SK-N-SH treated with all-trans-retinoic acid at 6 μM for 48 hours (cell line): ENCODE measurements around the gene CCDC14.

Source experiments
- ATAC-seq: fragments of 200-7000 bp; cut with Tn5 transposase; 3 replicates; pipeline ENCODE4 v1.9.1; 2020; ENCODE audit warnings: mild to moderate bottlenecking, moderate library complexity
- ARNTL ChIP-seq: fragments of 450-650 bp; formaldehyde crosslinking; IDR thresholded peaks from 2 replicates; pipeline ENCODE4 v1.5.0; 2020; ENCODE audit warnings: low read depth, mild to moderate bottlenecking, moderate library complexity, borderline replicate concordance
- BACH2 ChIP-seq: fragments of 250-450 bp; sonication (Bioruptor Pico); IDR thresholded peaks from 2 replicates; pipeline ENCODE4 v1.9.0; 2021; ENCODE audit warnings: mild to moderate bottlenecking, borderline replicate concordance
- CSDC2 ChIP-seq: fragments of 250-450 bp; sonication (Bioruptor Pico); IDR thresholded peaks from 2 replicates; pipeline ENCODE4 v1.5.0; 2020; ENCODE audit warnings: mild to moderate bottlenecking, moderate library complexity
- ESRRG ChIP-seq: fragments of 250-450 bp; sonication (Bioruptor Pico); IDR thresholded peaks from 2 replicates; pipeline ENCODE4 v1.6.1; 2021; ENCODE audit warnings: mild to moderate bottlenecking
- GLIS3 ChIP-seq: fragments of 250-450 bp; sonication (Bioruptor Pico); IDR thresholded peaks from 2 replicates; pipeline ENCODE4 v1.5.0; 2020; ENCODE audit warnings: mild to moderate bottlenecking, moderate library complexity
- ISL1 ChIP-seq: fragments of 250-450 bp; sonication (Bioruptor Pico); IDR thresholded peaks from 2 replicates; pipeline ENCODE4 v2.1.2; 2022; ENCODE audit warnings: mild to moderate bottlenecking, moderate library complexity
- OSR1 ChIP-seq: fragments of 250-450 bp; sonication (Bioruptor Pico); IDR thresholded peaks from 2 replicates; pipeline ENCODE4 v1.8.0; 2022; ENCODE audit warnings: moderate library complexity, mild to moderate bottlenecking, inconsistent platforms
- POU6F1 ChIP-seq: fragments of 250-450 bp; sonication (Bioruptor Pico); IDR thresholded peaks from 2 replicates; pipeline ENCODE4 v1.8.0; 2021; ENCODE audit warnings: low read depth, mild to moderate bottlenecking, moderate library complexity, borderline replicate concordance
- PPARA ChIP-seq: fragments of 250-450 bp; sonication (Bioruptor Pico); IDR thresholded peaks from 2 replicates; pipeline ENCODE4 v1.5.0; 2020; ENCODE audit warnings: mild to moderate bottlenecking, borderline replicate concordance
- RARB ChIP-seq: fragments of 250-450 bp; sonication (Bioruptor Pico); IDR thresholded peaks from 2 replicates; pipeline ENCODE4 v1.8.0; 2021; ENCODE audit warnings: mild to moderate bottlenecking, moderate library complexity
- SNAI2 ChIP-seq: fragments of 250-450 bp; sonication (Bioruptor Pico); IDR thresholded peaks from 2 replicates; pipeline ENCODE4 v1.5.0; 2020; ENCODE audit warnings: mild to moderate bottlenecking, moderate library complexity
- TCF4 ChIP-seq: fragments of 250-450 bp; sonication (Bioruptor Pico); IDR thresholded peaks from 2 replicates; pipeline ENCODE4 v1.8.0; 2021; ENCODE audit warnings: mild to moderate bottlenecking, moderate library complexity, borderline replicate concordance
- TOX ChIP-seq: fragments of 250-450 bp; sonication (Bioruptor Pico); IDR thresholded peaks from 2 replicates; pipeline ENCODE4 v1.8.0; 2021; ENCODE audit warnings: mild to moderate bottlenecking, moderate library complexity, borderline replicate concordance
- TSHZ2 ChIP-seq: fragments of 250-450 bp; sonication (Bioruptor Pico); IDR thresholded peaks from 2 replicates; pipeline ENCODE4 v1.5.0; 2020; ENCODE audit warnings: mild to moderate bottlenecking, moderate library complexity
- ZC3H10 ChIP-seq: fragments of 250-450 bp; sonication (Bioruptor Pico); IDR thresholded peaks from 2 replicates; pipeline ENCODE4 v1.5.1; 2021; ENCODE audit warnings: mild to moderate bottlenecking, moderate library complexity
- ZFP30 ChIP-seq: fragments of 450-650 bp; formaldehyde crosslinking; IDR thresholded peaks from 2 replicates; pipeline ENCODE4 v1.5.0; 2022; ENCODE audit warnings: mild to moderate bottlenecking, moderate library complexity
- ZNF565 ChIP-seq: fragments of 450-650 bp; formaldehyde crosslinking; conservative IDR thresholded peaks from 2 replicates; pipeline ENCODE4 v1.5.0; 2020; ENCODE audit warnings: low read depth, mild to moderate bottlenecking, moderate library complexity
- ZNF70 ChIP-seq: fragments of 450-650 bp; formaldehyde crosslinking; IDR thresholded peaks from 2 replicates; pipeline ENCODE4 v1.5.0; 2020; ENCODE audit warnings: mild to moderate bottlenecking, moderate library complexity
- ZNF8 ChIP-seq: fragments of 450-650 bp; formaldehyde crosslinking; IDR thresholded peaks from 2 replicates; pipeline ENCODE4 v1.5.0; 2020; ENCODE audit warnings: mild to moderate bottlenecking, moderate library complexity
- TF ChIP-seq, protein P1 (sequence below): fragments of 250-450 bp; sonication (Bioruptor Pico); IDR thresholded peaks from 2 replicates; pipeline ENCODE4 v1.5.1; 2021; ENCODE audit warnings: mild to moderate bottlenecking, moderate library complexity
- TF ChIP-seq, protein P2 (sequence below): fragments of 250-450 bp; sonication (Bioruptor Pico); IDR thresholded peaks from 2 replicates; pipeline ENCODE4 v1.5.1; 2020; ENCODE audit warnings: low read depth, mild to moderate bottlenecking, moderate library complexity

The CCDC14 gene

DNA sequence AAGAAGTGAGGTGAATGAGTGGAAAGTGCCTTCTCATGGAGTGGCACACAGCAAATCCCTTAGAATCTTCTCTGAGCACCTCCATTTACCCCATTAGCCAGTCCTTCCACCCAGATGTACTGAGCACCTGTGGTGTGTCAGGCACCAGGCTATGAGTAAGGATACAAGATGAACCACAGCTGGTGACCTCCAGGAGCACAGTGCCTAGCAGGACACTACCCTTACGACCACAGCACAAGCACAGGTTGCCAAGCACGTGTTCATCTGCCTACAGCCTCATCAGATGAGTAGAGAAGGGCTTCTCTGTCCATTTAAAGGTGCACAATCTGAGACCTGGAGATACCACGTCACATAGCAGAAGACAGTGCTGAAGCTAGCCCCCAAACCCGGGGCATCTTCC, 83.1 kb downstream of the CCDC14 start (continued):
- TF ChIP-seq ARNTL (CRISPR knock-in tag) = no peak

DNA sequence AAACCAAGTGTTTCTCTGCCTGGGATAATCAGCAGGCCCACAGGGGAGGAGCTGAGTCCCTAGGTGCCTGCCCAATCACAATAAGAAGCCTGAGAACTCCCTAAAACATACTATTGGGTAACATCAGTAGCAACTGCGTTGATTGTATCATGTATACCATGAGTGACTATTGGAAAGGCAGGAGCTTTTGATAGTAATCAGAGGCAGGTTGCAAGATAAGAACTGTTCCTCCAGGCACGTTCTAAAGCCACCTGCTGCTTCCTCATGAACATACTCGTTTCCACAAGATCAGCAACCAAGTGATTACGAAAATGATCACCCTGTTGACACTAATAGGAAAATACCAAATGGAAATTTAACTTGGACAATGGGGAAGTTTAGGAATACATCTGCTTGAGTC, 83.6 kb downstream of the CCDC14 start:
- no peak; the same call in 2 of the 3 replicates for ATAC-seq
- no peak for TF ChIP-seq ZNF8 (CRISPR knock-in tag)
- no peak for TF ChIP-seq ISL1 (CRISPR knock-in tag)
- no peak for TF ChIP-seq ARNTL (CRISPR knock-in tag)
- TF ChIP-seq RARB (CRISPR knock-in tag) = no peak
- no peak for TF ChIP-seq SNAI2 (CRISPR knock-in tag)
- no peak for TF ChIP-seq ZNF70 (CRISPR knock-in tag)
- no peak for TF ChIP-seq TCF4 (CRISPR knock-in tag)
- TF ChIP-seq, protein P1, sequence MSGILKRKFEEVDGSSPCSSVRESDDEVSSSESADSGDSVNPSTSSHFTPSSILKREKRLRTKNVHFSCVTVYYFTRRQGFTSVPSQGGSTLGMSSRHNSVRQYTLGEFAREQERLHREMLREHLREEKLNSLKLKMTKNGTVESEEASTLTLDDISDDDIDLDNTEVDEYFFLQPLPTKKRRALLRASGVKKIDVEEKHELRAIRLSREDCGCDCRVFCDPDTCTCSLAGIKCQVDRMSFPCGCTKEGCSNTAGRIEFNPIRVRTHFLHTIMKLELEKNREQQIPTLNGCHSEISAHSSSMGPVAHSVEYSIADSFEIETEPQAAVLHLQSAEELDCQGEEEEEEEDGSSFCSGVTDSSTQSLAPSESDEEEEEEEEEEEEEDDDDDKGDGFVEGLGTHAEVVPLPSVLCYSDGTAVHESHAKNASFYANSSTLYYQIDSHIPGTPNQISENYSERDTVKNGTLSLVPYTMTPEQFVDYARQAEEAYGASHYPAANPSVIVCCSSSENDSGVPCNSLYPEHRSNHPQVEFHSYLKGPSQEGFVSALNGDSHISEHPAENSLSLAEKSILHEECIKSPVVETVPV (CRISPR knock-in tag) = no peak
- no peak for TF ChIP-seq BACH2 (CRISPR knock-in tag)
- TF ChIP-seq, all 23 proteins: peak for 0

GRCh38 chr3:123876858-123877257, 84.2 kb downstream of the CCDC14 start:
- TF ChIP-seq OSR1 (no peak), ZFP30 (CRISPR knock-in tag) (no peak), CSDC2 (CRISPR knock-in tag) (no peak)
- TF ChIP-seq, all 23 proteins: peak for 0
- ATAC-seq = peak; percentile 20; the same call in 2 of the 3 replicates

- no peak for ATAC-seq
- no peak for TF ChIP-seq TOX (CRISPR knock-in tag)
These were observed 88.4 kb downstream of the CCDC14 start for GRCh38 chr3:123872621-123873020.

DNA sequence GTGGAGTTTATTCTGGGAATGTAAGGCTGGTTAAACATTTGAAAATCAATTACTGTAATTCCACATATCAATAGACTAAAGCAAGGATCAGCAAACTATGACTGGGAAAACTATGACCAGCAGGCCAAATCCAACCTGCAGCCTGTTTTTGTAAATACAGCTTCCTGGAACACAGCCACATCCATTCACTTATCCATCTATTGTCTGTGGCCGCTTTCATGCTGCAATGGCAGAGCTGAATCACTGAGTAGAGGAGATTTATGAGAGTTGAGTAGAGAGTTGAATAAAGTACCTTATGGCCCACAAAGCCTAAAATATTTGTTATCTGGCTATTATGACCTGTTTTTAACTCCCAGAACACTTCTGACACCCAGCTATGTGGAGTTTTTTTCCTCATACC, 89.1 kb downstream of the CCDC14 start:
- ATAC-seq = no peak
- TF ChIP-seq POU6F1 (no peak), ISL1 (CRISPR knock-in tag) (peak; percentile 57), PPARA (CRISPR knock-in tag) (no peak)
- TF ChIP-seq, all 23 proteins: peak for 1

GRCh38 chr3:123870033-123870432, 91.0 kb downstream of the CCDC14 start:
- peak; percentile 72 for ATAC-seq
- TF ChIP-seq OSR1 (no peak), ZNF8 (CRISPR knock-in tag) (no peak), BACH2 (CRISPR knock-in tag) (no peak), GLIS3 (CRISPR knock-in tag) (no peak), ZC3H10 (CRISPR knock-in tag) (no peak), ZFP30 (CRISPR knock-in tag) (no peak), ESRRG (CRISPR knock-in tag) (no peak), RARB (CRISPR knock-in tag) (no peak), CSDC2 (CRISPR knock-in tag) (no peak), SNAI2 (CRISPR knock-in tag) (no peak), ISL1 (CRISPR knock-in tag) (no peak), POU6F1 (no peak), ZNF565 (CRISPR knock-in tag) (no peak), TSHZ2 (CRISPR knock-in tag) (no peak)
- TF ChIP-seq, protein P2, sequence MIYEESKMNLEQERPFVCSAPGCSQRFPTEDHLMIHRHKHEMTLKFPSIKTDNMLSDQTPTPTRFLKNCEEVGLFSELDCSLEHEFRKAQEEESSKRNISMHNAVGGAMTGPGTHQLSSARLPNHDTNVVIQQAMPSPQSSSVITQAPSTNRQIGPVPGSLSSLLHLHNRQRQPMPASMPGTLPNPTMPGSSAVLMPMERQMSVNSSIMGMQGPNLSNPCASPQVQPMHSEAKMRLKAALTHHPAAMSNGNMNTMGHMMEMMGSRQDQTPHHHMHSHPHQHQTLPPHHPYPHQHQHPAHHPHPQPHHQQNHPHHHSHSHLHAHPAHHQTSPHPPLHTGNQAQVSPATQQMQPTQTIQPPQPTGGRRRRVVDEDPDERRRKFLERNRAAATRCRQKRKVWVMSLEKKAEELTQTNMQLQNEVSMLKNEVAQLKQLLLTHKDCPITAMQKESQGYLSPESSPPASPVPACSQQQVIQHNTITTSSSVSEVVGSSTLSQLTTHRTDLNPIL (CRISPR knock-in tag) = no peak
